H7 (cell line): ENCODE measurements around the gene PLXND1. TPM values are rescaled to one million over a fixed set of nuclear protein-coding genes. Genes with fewer than 3 reads are reported as not detected.
A peak's percentile ranks its signal among the peaks of the same experiment; 100 is the strongest.

Source experiments
- DNase-seq: peaks from one replicate; pipeline ENCODE4 v3.0.0; 2012
- H3K27me3 ChIP-seq: 2 replicates; pipeline ENCODE4 v1.6.0; 2011; ENCODE audit warnings: mild to moderate bottlenecking, low read length; ENCODE audit not compliant: control insufficient read depth, insufficient read depth
- H3K36me3 ChIP-seq: replicated peaks from 2 replicates; pipeline ENCODE4 v1.5.1; 2011; ENCODE audit warnings: low read length; ENCODE audit not compliant: control insufficient read depth, insufficient read depth
- H3K4me3 ChIP-seq: 2 replicates; pipeline ENCODE4 v1.5.1; 2011; ENCODE audit warnings: low read depth, mild to moderate bottlenecking, control low read depth, low read length, moderate library complexity; ENCODE audit not compliant: insufficient read depth
- total RNA-seq: library from RNA; depleted of rRNA; stranded (reverse); fragments of >200 nt; shearing (Covaris generic); gene quantifications from 2 replicates; pipeline ENCODE4 v1.2.3, GENCODE V29; 2014

PLXND1 gene
- total RNA-seq, 1 experiment from 2014 or later = 59.0 TPM

- no peaks in the 10 kb centered on the region for H3K36me3 ChIP-seq
- H3K27me3 ChIP-seq = no peaks in the 10 kb centered on the region
- H3K4me3 ChIP-seq = no peak overlapping the region
- DNase-seq = no peak
Observed at GRCh38 chr3:129542747-129543146, 63.7 kb downstream of the PLXND1 start.

GRCh38 chr3:129540776-129541516, 65.5 kb downstream of the PLXND1 start:
- no peaks in the 10 kb centered on the region for H3K27me3 ChIP-seq
- H3K4me3 ChIP-seq = no peak overlapping the region
- no peaks in the 10 kb centered on the region for H3K36me3 ChIP-seq
- no peak for DNase-seq

GRCh38 chr3:129539206-129539605, 67.3 kb downstream of the PLXND1 start:
- Histone ChIP-seq H3K27me3 (no peaks in the 10 kb centered on the region), H3K36me3 (no peaks in the 10 kb centered on the region), H3K4me3 (no peak overlapping the region)
- DNase-seq = no peak

- H3K4me3 ChIP-seq = no peak overlapping the region
- DNase-seq = no peak
- no peaks in the 10 kb centered on the region for H3K27me3 ChIP-seq
- H3K36me3 ChIP-seq = no peaks in the 10 kb centered on the region
Observed at GRCh38 chr3:129536804-129537203, 69.7 kb downstream of the PLXND1 start.

GRCh38 chr3:129536374-129536667, 70.2 kb downstream of the PLXND1 start:
- peak; percentile 69 for DNase-seq
- H3K36me3 ChIP-seq = no peaks in the 10 kb centered on the region
- H3K27me3 ChIP-seq = no peaks in the 10 kb centered on the region
- H3K4me3 ChIP-seq = no peak overlapping the region

- Histone ChIP-seq H3K36me3 (no peaks in the 10 kb centered on the region), H3K4me3 (no peak overlapping the region), H3K27me3 (no peaks in the 10 kb centered on the region)
- DNase-seq = no peak
Observed at GRCh38 chr3:129535075-129535474, 71.4 kb downstream of the PLXND1 start.

- Histone ChIP-seq H3K36me3 (no peaks in the 10 kb centered on the region), H3K4me3 (no peak overlapping the region), H3K27me3 (no peaks in the 10 kb centered on the region)
- peak; percentile 69 for DNase-seq
Observed at GRCh38 chr3:129534428-129535027, 71.9 kb downstream of the PLXND1 start.

DNA sequence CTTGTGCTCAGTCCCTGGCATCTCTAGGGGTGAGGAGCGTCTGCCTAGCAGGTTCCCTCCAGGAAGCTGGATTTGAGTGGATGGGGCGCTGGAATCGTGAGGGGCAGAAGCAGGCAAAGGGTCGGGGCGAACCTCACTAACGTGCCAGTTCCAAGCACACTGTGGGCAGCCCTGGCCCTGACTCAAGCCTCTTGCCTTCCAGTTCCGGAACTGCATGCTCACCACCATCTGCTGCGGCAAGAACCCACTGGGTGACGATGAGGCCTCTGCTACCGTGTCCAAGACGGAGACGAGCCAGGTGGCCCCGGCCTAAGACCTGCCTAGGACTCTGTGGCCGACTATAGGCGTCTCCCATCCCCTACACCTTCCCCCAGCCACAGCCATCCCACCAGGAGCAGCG, 73.1 kb downstream of the PLXND1 start:
- DNase-seq = no peak
- H3K4me3 ChIP-seq = no peak overlapping the region
- H3K27me3 ChIP-seq = no peaks in the 10 kb centered on the region
- no peaks in the 10 kb centered on the region for H3K36me3 ChIP-seq

GRCh38 chr3:129532261-129532660, 74.2 kb downstream of the PLXND1 start:
- DNase-seq = no peak
- H3K27me3 ChIP-seq = no peaks in the 10 kb centered on the region
- no peaks in the 10 kb centered on the region for H3K36me3 ChIP-seq

DNA sequence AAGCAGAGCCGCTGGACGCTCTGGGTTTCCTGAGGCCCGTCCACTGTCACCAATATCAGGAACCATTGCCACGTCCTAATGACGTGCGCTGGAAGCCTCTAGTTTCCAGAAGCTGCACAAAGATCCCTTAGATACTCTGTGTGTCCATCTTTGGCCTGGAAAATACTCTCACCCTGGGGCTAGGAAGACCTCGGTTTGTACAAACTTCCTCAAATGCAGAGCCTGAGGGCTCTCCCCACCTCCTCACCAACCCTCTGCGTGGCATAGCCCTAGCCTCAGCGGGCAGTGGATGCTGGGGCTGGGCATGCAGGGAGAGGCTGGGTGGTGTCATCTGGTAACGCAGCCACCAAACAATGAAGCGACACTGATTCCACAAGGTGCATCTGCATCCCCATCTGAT, 74.8 kb downstream of the PLXND1 start:
- H3K27me3 ChIP-seq = no peaks in the 10 kb centered on the region
- no peak for DNase-seq

More at GRCh38 chr3:129532261-129532660, 74.2 kb downstream of the PLXND1 start:
- H3K4me3 ChIP-seq = no peak overlapping the region

DNA sequence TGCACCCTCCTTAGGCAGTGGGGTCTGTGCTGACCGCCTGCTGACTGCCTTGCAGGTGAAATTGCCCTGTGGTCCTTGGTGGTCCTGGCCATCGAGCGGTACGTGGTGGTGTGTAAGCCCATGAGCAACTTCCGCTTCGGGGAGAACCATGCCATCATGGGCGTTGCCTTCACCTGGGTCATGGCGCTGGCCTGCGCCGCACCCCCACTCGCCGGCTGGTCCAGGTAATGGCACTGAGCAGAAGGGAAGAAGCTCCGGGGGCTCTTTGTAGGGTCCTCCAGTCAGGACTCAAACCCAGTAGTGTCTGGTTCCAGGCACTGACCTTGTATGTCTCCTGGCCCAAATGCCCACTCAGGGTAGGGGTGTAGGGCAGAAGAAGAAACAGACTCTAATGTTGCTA, 75.7 kb downstream of the PLXND1 start:
- no peak for DNase-seq
- H3K36me3 ChIP-seq = no peaks in the 10 kb centered on the region
- H3K4me3 ChIP-seq = no peak overlapping the region
- no peaks in the 10 kb centered on the region for H3K27me3 ChIP-seq

More for the DNA sequence above, 74.8 kb downstream of the PLXND1 start:
- no peaks in the 10 kb centered on the region for H3K36me3 ChIP-seq
- H3K4me3 ChIP-seq = no peak overlapping the region

- Histone ChIP-seq H3K27me3 (no peaks in the 10 kb centered on the region), H3K36me3 (no peaks in the 10 kb centered on the region), H3K4me3 (no peak overlapping the region)
- peak; percentile 91 for DNase-seq
Observed at GRCh38 chr3:129530251-129530791, 76.2 kb downstream of the PLXND1 start.

DNA sequence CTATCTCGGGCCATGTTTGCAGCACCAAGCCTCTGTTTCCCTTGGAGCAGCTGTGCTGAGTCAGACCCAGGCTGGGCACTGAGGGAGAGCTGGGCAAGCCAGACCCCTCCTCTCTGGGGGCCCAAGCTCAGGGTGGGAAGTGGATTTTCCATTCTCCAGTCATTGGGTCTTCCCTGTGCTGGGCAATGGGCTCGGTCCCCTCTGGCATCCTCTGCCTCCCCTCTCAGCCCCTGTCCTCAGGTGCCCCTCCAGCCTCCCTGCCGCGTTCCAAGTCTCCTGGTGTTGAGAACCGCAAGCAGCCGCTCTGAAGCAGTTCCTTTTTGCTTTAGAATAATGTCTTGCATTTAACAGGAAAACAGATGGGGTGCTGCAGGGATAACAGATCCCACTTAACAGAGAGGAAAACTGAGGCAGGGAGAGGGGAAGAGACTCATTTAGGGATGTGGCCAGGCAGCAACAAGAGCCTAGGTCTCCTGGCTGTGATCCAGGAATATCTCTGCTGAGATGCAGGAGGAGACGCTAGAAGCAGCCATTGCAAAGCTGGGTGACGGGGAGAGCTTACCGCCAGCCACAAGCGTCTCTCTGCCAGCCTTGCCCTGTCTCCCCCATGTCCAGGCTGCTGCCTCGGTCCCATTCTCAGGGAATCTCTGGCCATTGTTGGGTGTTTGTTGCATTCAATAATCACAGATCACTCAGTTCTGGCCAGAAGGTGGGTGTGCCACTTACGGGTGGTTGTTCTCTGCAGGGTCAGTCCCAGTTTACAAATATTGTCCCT, 76.9 kb downstream of the PLXND1 start:
- Histone ChIP-seq H3K36me3 (no peaks in the 10 kb centered on the region), H3K27me3 (no peaks in the 10 kb centered on the region), H3K4me3 (no peak overlapping the region)
- DNase-seq = no peak

DNA sequence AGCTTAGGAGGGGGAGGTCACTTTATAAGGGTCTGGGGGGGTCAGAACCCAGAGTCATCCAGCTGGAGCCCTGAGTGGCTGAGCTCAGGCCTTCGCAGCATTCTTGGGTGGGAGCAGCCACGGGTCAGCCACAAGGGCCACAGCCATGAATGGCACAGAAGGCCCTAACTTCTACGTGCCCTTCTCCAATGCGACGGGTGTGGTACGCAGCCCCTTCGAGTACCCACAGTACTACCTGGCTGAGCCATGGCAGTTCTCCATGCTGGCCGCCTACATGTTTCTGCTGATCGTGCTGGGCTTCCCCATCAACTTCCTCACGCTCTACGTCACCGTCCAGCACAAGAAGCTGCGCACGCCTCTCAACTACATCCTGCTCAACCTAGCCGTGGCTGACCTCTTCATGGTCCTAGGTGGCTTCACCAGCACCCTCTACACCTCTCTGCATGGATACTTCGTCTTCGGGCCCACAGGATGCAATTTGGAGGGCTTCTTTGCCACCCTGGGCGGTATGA, 77.8 kb downstream of the PLXND1 start, which contains the start of gene RHO:
TSS of gene RHO (plus strand) at position 51 of the 512 bp plus-strand sequence. CDS start at position 146, 95 bp downstream.
- H3K4me3 ChIP-seq = no peak within 1 kb of the TSS
- no peak for DNase-seq
- no peaks in the 10 kb centered on the region for H3K27me3 ChIP-seq
- H3K36me3 ChIP-seq = no peaks in the 10 kb centered on the region
